GM12878 (cell line): Measurements from ENCODE around the gene KIAA2012.

Experiments
- CREM ChIP-seq: IDR thresholded peaks from 2 replicates; pipeline ENCODE4 v1.6.1; 2014; ENCODE audit warnings: antibody characterized with exemption, low read depth
- EP300 ChIP-seq, 2 experiments: fragments of 150-350 bp in 1 of 2; IDR thresholded peaks; 2 replicates each; pipeline ENCODE4 v1.6.1; 2011 to 2012; ENCODE audit warnings: low read depth in 2 of 2, low read length in 2 of 2, borderline replicate concordance in 1 of 2, improper control_type of control experiment in 1 of 2, inconsistent platforms in 1 of 2; ENCODE audit not compliant: control insufficient read depth in 1 of 2
- NFYB ChIP-seq: IDR thresholded peaks from 2 replicates; pipeline ENCODE4 v1.6.1; 2011; ENCODE audit warnings: low read depth, mild to moderate bottlenecking, low read length, improper control_type of control experiment, moderate library complexity; ENCODE audit not compliant: insufficient read depth
- TF ChIP-seq, protein P1 (sequence below), 3 experiments: IDR thresholded peaks in 2 of 3; conservative IDR thresholded peaks in 1 of 3; 2 replicates each; pipeline ENCODE4 v1.5.1; 2011; ENCODE audit warnings: low read depth in 3 of 3, low read length in 3 of 3, mild to moderate bottlenecking in 3 of 3, control low read depth in 2 of 3, moderate library complexity in 2 of 3, inconsistent platforms in 1 of 3, mixed read lengths in 1 of 3; ENCODE audit not compliant: control insufficient read depth in 2 of 3, insufficient read depth in 1 of 3; ENCODE audit errors: extremely low read depth in 1 of 3

DNA sequence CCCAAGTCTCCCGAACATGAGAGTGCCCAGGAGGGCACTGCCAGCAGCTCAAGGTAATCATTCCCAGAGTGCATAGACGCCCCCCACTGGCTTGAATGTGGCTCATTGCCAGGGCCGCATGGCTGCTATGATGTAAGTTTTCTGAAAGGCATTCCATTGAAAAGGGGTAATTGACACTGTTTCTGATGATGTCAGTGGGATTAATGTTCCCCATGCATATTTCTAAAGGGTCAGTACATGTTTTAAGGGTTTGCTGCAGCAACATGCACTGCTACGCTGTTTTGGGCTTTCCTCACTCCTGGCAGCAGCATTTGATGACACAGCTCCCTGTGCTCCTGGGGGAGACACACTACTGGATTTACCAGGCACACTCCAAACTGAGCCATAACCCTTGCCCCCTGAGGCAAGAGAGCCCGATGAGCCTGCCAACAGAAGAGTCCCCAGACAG, 36.7 kb downstream of the KIAA2012 start:
- TF ChIP-seq EP300 (IDR thresholded peaks at IDR 0.05; ENCODE audit: borderline replicate concordance in 1 of 2, control insufficient read depth in 1 of 2, low read depth in 2 of 2, low read length in 2 of 2) (no peak), CREM (no peak), NFYB (no peak)
- TF ChIP-seq, protein P1, sequence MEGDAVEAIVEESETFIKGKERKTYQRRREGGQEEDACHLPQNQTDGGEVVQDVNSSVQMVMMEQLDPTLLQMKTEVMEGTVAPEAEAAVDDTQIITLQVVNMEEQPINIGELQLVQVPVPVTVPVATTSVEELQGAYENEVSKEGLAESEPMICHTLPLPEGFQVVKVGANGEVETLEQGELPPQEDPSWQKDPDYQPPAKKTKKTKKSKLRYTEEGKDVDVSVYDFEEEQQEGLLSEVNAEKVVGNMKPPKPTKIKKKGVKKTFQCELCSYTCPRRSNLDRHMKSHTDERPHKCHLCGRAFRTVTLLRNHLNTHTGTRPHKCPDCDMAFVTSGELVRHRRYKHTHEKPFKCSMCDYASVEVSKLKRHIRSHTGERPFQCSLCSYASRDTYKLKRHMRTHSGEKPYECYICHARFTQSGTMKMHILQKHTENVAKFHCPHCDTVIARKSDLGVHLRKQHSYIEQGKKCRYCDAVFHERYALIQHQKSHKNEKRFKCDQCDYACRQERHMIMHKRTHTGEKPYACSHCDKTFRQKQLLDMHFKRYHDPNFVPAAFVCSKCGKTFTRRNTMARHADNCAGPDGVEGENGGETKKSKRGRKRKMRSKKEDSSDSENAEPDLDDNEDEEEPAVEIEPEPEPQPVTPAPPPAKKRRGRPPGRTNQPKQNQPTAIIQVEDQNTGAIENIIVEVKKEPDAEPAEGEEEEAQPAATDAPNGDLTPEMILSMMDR (IDR thresholded peaks at IDR 0.05 in 2 of 3, conservative IDR thresholded peaks at IDR 0.05 in 1 of 3; ENCODE audit: control insufficient read depth in 2 of 3, extremely low read depth in 1 of 3, insufficient read depth in 1 of 3, low read depth in 3 of 3, low read length in 3 of 3) = no peak
